WTC11 (cell line): ENCODE measurements around the gene CMTM1.

Source experiments
- ESRRA ChIP-seq: sonication (generic); formaldehyde crosslinking; IDR thresholded peaks from 2 replicates; pipeline ENCODE4 v1.8.1; 2022; ENCODE audit warnings: mild to moderate bottlenecking, missing genetic modification reagents, borderline replicate concordance
- FOXJ3 ChIP-seq: sonication (generic); formaldehyde crosslinking; IDR thresholded peaks from 2 replicates; pipeline ENCODE4 v1.9.0; 2021; ENCODE audit warnings: missing genetic modification reagents, mild to moderate bottlenecking, borderline replicate concordance
- FOXK1 ChIP-seq: sonication (generic); formaldehyde crosslinking; IDR thresholded peaks from 2 replicates; pipeline ENCODE4 v1.8.0; 2022; ENCODE audit warnings: mild to moderate bottlenecking, moderate library complexity, missing genetic modification reagents
- GABPB1 ChIP-seq: sonication (generic); formaldehyde crosslinking; IDR thresholded peaks from 2 replicates; pipeline ENCODE4 v1.8.1; 2023; ENCODE audit warnings: mild to moderate bottlenecking, missing genetic modification reagents
- JUN ChIP-seq: sonication (generic); formaldehyde crosslinking; IDR thresholded peaks from 2 replicates; pipeline ENCODE4 v1.8.0; 2023; ENCODE audit warnings: mild to moderate bottlenecking, missing genetic modification reagents
- SMAD3 ChIP-seq: sonication (generic); formaldehyde crosslinking; IDR thresholded peaks from 2 replicates; pipeline ENCODE4 v1.8.0; 2022; ENCODE audit warnings: missing genetic modification reagents, mild to moderate bottlenecking, borderline replicate concordance
- SP1 ChIP-seq: sonication (generic); formaldehyde crosslinking; conservative IDR thresholded peaks from 2 replicates; pipeline ENCODE4 v1.8.1; 2022; ENCODE audit warnings: missing genetic modification reagents
- TF ChIP-seq, protein P1 (sequence below): fragments of 200-600 bp; IDR thresholded peaks from 2 replicates; pipeline ENCODE4 v1.8.0; 2022; ENCODE audit warnings: antibody characterized with exemption
- TF ChIP-seq, protein P2 (sequence below): sonication (generic); formaldehyde crosslinking; IDR thresholded peaks from 2 replicates; pipeline ENCODE4 v1.8.1; 2023; ENCODE audit warnings: mild to moderate bottlenecking, missing genetic modification reagents
- TF ChIP-seq, protein P3 (sequence below): sonication (generic); formaldehyde crosslinking; IDR thresholded peaks from 2 replicates; pipeline ENCODE4 v1.8.0; 2022; ENCODE audit warnings: mild to moderate bottlenecking, missing genetic modification reagents
- TF ChIP-seq, protein P4 (sequence below): sonication (generic); formaldehyde crosslinking; IDR thresholded peaks from 2 replicates; pipeline ENCODE4 v1.8.0; 2022; ENCODE audit warnings: mild to moderate bottlenecking, missing genetic modification reagents
- TF ChIP-seq, protein P5 (sequence below): fragments of 250-450 bp; sonication (Bioruptor Pico); IDR thresholded peaks from 2 replicates; pipeline ENCODE4 v1.8.0; 2021; ENCODE audit warnings: mild to moderate bottlenecking
- TF ChIP-seq, protein P6 (sequence below): sonication (generic); formaldehyde crosslinking; IDR thresholded peaks from 2 replicates; pipeline ENCODE4 v1.8.1; 2023; ENCODE audit warnings: mild to moderate bottlenecking, missing genetic modification reagents, moderate library complexity
- TF ChIP-seq, protein P7 (sequence below): sonication (generic); formaldehyde crosslinking; IDR thresholded peaks from 2 replicates; pipeline ENCODE4 v1.8.1; 2022; ENCODE audit warnings: mild to moderate bottlenecking, moderate library complexity, missing genetic modification reagents

DNA sequence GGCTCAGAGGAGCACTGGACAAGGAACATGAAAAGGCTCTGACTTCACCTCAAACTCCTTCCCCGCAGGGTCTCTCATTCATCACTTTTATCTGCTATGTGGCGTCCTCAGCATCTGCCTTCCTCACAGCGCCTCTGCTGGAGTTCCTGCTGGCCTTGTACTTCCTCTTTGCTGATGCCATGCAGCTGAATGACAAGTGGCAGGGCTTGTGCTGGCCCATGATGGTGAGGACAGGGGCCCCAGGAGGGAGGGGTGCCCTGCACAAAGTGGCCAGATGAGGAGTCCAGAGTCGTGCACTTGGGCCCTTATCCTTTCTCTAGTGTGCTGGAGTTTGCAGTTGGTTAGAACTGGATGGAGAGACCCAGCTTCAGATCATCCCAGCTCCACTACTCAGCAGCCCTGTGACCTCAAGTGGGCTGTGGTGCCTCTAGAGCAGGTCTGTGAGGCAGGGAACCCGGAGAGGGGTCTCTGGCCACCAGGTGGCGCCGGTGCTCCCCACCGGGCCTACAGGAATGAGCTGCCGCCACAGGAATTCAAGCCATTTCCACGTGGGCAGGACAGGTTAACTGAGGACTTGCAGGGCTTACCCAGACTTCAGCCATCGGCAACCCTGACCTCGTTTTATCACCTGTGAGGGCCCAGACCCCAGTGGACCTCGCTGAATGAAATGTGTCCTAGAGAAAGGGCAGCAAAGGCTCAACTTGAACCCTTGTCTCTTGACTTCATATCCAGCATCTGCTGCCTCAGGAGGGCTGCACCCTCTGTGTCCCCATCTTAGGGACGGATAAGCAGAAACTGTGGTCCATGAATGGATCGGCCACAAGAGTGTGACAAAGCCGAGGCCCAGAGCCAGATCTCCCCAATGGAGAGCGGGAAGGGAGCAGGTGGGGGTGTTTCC, 42.3 kb downstream of the CMTM1 start:
- TF ChIP-seq, protein P1, sequence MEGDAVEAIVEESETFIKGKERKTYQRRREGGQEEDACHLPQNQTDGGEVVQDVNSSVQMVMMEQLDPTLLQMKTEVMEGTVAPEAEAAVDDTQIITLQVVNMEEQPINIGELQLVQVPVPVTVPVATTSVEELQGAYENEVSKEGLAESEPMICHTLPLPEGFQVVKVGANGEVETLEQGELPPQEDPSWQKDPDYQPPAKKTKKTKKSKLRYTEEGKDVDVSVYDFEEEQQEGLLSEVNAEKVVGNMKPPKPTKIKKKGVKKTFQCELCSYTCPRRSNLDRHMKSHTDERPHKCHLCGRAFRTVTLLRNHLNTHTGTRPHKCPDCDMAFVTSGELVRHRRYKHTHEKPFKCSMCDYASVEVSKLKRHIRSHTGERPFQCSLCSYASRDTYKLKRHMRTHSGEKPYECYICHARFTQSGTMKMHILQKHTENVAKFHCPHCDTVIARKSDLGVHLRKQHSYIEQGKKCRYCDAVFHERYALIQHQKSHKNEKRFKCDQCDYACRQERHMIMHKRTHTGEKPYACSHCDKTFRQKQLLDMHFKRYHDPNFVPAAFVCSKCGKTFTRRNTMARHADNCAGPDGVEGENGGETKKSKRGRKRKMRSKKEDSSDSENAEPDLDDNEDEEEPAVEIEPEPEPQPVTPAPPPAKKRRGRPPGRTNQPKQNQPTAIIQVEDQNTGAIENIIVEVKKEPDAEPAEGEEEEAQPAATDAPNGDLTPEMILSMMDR = peak; percentile 75
- TF ChIP-seq, protein P2, sequence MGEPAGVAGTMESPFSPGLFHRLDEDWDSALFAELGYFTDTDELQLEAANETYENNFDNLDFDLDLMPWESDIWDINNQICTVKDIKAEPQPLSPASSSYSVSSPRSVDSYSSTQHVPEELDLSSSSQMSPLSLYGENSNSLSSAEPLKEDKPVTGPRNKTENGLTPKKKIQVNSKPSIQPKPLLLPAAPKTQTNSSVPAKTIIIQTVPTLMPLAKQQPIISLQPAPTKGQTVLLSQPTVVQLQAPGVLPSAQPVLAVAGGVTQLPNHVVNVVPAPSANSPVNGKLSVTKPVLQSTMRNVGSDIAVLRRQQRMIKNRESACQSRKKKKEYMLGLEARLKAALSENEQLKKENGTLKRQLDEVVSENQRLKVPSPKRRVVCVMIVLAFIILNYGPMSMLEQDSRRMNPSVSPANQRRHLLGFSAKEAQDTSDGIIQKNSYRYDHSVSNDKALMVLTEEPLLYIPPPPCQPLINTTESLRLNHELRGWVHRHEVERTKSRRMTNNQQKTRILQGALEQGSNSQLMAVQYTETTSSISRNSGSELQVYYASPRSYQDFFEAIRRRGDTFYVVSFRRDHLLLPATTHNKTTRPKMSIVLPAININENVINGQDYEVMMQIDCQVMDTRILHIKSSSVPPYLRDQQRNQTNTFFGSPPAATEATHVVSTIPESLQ (CRISPR knock-in tag) = no peak
- TF ChIP-seq SP1 (CRISPR knock-in tag) = no peak
- TF ChIP-seq SMAD3 (CRISPR knock-in tag) = no peak
- TF ChIP-seq, protein P3, sequence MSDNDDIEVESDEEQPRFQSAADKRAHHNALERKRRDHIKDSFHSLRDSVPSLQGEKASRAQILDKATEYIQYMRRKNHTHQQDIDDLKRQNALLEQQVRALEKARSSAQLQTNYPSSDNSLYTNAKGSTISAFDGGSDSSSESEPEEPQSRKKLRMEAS = peak; percentile 85
- TF ChIP-seq, protein P4, sequence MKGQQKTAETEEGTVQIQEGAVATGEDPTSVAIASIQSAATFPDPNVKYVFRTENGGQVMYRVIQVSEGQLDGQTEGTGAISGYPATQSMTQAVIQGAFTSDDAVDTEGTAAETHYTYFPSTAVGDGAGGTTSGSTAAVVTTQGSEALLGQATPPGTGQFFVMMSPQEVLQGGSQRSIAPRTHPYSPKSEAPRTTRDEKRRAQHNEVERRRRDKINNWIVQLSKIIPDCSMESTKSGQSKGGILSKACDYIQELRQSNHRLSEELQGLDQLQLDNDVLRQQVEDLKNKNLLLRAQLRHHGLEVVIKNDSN (CRISPR knock-in tag) = no peak; the same call in 1 of the 2 replicates
- TF ChIP-seq, protein P5, sequence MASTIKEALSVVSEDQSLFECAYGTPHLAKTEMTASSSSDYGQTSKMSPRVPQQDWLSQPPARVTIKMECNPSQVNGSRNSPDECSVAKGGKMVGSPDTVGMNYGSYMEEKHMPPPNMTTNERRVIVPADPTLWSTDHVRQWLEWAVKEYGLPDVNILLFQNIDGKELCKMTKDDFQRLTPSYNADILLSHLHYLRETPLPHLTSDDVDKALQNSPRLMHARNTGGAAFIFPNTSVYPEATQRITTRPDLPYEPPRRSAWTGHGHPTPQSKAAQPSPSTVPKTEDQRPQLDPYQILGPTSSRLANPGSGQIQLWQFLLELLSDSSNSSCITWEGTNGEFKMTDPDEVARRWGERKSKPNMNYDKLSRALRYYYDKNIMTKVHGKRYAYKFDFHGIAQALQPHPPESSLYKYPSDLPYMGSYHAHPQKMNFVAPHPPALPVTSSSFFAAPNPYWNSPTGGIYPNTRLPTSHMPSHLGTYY = no peak
- TF ChIP-seq, protein P6, sequence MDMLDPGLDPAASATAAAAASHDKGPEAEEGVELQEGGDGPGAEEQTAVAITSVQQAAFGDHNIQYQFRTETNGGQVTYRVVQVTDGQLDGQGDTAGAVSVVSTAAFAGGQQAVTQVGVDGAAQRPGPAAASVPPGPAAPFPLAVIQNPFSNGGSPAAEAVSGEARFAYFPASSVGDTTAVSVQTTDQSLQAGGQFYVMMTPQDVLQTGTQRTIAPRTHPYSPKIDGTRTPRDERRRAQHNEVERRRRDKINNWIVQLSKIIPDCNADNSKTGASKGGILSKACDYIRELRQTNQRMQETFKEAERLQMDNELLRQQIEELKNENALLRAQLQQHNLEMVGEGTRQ (CRISPR knock-in tag) = no peak; the same call in 1 of the 2 replicates
- peak; percentile 69; the same call in 1 of the 2 replicates for TF ChIP-seq GABPB1
- TF ChIP-seq FOXK1 (CRISPR knock-in tag) = 0 out of 2 replicates have a peak, but pooled peaks have one; percentile 36
- no peak for TF ChIP-seq FOXJ3 (CRISPR knock-in tag)
- TF ChIP-seq JUN = no peak
- no peak for TF ChIP-seq ESRRA (CRISPR knock-in tag)
- TF ChIP-seq, protein P7, sequence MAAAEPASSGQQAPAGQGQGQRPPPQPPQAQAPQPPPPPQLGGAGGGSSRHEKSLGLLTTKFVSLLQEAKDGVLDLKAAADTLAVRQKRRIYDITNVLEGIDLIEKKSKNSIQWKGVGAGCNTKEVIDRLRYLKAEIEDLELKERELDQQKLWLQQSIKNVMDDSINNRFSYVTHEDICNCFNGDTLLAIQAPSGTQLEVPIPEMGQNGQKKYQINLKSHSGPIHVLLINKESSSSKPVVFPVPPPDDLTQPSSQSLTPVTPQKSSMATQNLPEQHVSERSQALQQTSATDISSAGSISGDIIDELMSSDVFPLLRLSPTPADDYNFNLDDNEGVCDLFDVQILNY (CRISPR knock-in tag) = no peak
